Activated CD8-positive, alpha-beta memory T cell treated with anti-CD3 and anti-CD28 coated beads, Interleukin-2, amount 50 U/mL, for 1 hour (primary cell): ENCODE results near the gene TIFAB.

Experiments
- DNase-seq: peaks from one replicate; pipeline ENCODE4 v3.0.0-alpha.2; 2020; ENCODE audit errors: extremely low read depth

TIFAB gene

DNA sequence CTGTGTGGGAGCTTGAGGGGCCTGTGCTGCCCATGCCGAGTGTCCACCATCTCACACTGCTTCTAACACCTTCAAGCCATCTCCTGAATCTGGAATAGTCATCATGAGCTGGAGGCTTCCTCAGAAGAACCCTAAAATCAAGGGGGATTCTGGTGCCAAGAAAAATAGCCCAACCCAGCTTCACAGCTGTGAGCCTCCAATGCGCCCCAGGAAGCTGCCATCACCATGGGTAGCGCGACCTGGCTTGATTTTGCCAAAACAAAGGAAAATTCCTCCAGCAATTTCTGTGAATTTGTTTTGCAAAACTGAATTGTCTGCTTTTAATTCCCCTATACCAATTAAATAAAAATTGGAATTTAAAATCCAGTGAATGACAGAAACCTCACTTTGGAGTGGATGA lies 6.2 kb upstream of the TIFAB start:
- no peak for DNase-seq

- DNase-seq: no peak
Measured at GRCh38 chr5:135457424-135458071, 5.4 kb upstream of the TIFAB start.

DNA sequence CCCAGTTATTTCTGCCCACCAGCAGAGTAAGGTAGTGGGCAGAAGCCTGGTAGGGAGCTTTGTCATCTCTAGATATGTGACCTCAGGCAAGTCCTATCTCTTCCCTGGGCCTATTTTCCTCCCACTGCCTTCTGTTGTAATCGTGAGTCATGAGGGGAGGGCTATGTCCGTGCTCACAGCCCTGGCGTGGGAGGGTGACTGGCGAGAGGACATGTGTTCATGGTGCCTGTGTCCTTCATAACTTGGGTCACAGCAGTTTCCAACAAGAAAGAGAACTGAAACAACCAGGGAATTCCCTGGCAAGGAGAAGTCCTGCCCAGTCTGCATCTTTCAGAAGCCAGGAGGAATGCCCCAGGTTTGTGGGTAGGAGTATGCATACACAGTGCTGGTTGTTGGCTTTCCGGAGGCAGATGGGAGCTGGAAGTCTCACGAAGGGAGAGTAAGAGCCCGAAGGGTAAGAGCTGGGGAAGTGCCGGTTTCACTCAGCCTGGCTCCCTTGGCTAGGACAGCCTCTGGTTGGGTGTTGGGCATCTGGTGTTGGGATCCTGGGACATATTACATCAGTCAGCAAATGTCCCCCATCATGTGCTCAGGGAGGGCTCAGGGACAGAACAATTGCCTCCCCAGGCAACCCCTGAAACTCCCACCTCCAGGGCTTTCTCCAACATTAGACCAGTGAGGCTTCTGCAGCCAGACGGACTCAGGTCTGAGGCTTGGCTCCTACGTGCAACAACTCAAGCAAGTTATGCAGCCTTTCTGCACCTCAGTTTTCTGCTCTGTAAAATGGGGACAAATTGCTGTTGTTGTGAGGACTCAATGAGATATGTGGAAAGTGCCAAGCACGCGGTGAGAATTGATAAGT lies 4.3 kb upstream of the TIFAB start:
- DNase-seq: no peak

GRCh38 chr5:135455876-135456237 lies 3.7 kb upstream of the TIFAB start:
- no peak for DNase-seq

- no peak for DNase-seq
Measured at GRCh38 chr5:135454946-135455345, 2.8 kb upstream of the TIFAB start.

GRCh38 chr5:135453613-135454012 lies 1.5 kb upstream of the TIFAB start:
- DNase-seq: no peak

- no peak for DNase-seq
Measured at GRCh38 chr5:135451581-135452320, 400 bp downstream of the TIFAB start.

DNA sequence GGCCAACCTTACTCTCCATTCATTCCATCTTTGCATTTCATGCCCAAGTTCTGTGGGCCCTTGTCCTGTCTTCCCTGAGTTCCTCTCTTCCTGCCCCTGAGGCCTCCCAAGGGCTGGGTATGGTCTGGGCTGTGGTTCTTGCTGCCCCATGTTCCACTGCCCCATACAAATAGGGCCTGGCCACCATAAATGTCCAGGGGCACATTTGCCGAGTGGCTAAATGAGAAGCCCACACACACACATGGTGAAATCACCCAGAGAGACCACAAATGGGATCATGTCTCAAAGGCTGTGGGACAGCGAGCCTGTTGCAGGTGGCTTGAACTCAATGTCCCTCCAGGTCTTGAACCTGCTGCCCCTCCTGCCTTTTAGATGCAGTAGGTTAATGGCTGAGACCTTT lies 1.2 kb downstream of the TIFAB start:
- no peak for DNase-seq

- no peak for DNase-seq
Measured at GRCh38 chr5:135450336-135450735, 1.8 kb downstream of the TIFAB start.

GRCh38 chr5:135449644-135450043 lies 2.5 kb downstream of the TIFAB start:
- DNase-seq: no peak

- DNase-seq: no peak
Measured at GRCh38 chr5:135448791-135449507, 3.2 kb downstream of the TIFAB start.

DNA sequence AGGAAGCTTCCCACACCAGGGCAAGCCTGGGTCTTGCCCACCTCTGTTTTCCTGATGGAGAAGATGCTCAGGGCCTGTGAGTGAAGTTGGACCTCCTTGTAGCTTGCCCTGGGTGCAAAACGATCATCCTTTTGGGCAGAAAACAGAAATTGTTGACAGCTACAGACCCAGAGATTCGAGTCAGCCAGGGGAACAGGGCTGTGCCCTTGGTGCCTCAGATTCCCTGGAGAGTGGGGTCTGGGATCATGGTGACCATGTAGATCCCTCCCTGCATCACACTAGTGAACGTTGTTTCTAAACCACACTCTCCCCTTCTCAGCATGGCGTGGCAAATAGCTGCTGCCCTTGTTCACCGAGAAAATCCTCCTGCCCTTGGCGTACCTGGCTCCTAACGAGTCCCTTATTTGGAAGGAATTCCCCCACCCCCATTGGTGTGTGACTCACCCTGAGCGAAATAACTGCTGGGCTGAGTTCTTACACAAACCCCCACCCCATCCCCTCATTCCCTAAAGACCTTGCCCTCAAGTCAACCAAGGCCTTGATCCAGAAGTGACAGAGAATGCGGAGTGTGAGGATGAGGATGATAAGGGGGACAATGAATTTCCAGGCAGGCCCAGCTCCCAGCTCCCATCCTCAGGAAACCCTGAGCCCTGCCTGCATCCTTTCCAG lies 3.9 kb downstream of the TIFAB start:
- DNase-seq: no peak

- no peak for DNase-seq
Measured at GRCh38 chr5:135447298-135447929, 4.7 kb downstream of the TIFAB start, which contains the start of gene DCANP1. Gene DCANP1 (minus strand): TSS chr5:135447348. CDS start chr5:135447108, 240 bp downstream.

- DNase-seq: no peak
Measured at GRCh38 chr5:135446615-135447014, 5.5 kb downstream of the TIFAB start.

DNA sequence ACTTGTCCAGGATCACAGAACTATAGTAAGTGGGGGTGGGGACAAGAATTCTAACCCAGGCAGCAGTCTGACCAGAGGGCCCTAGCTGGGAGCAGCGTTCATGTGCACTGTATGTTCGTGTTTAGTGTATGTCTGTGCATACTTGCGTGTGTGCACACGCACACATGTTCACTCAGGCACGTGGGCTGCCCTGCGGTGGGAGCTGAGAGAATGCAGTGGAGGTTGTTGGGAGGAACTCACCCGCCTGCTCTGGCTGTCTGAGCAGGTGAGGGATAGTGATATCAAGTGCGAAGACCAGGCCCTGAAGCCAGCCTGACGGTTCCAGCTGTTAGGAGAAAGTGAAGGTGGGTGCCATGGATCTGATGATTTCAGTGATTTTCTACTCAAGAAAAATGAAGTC lies 5.9 kb downstream of the TIFAB start:
- DNase-seq: no peak

GRCh38 chr5:135445306-135445985 lies 6.7 kb downstream of the TIFAB start:
- no peak for DNase-seq

GRCh38 chr5:135444881-135445280 lies 7.3 kb downstream of the TIFAB start:
- DNase-seq: no peak

DNA sequence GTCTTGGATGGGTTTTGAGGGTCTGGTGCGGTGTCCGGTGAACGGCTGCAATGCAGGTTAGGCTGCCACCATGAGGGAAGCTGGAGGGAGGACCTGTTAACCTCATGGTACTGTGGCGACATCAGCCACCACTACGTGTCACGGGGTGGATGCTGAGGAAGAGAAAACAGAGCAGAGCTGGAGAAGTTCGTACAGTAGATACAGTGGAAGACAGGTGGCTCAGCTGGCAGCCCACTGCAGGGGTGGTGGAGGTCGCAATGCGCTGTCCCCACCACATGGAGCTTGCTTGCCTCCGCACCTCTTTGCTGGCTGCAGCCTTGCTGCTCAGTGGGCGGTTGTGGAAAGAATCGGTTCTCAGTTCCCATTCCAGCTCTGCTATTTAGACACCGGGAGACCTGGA lies 7.8 kb downstream of the TIFAB start:
- no peak for DNase-seq

DNA sequence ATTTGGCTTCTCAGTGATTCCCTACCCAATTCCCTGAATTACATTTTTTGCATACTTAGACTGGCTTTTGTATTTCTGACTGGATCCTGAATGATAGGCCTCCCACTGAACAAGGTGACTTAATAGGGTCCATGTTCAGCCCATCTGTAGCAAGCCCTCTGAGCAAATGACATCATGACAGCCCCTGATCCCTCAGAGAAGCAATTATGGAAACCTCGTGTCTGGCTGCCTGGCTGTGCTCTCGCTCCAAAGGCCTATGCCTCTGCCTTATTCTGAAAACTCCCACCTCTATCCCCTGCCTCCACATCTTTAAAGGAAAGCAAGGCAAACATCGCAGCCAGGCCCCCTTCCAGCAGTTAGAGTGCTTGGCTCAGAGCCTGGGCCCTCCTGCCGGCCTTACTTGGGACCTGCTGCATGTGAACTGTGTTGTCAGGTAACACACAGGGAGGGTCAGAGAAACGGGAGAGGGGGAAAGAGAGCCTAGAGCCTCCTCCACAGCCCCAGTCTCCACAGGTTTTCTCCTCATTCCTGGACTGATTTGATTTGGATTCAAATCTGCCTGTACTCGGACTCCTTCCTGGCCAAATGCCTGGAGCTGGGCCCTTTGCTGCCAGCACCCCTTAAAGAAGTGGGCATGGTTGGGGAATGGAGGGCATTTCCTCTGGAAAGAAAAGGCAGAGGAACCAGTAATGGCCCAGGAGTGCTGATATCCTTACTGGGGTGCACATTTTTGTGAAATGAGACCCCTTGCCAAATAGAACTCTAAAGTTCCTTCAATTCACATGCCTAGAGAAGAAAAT lies 8.8 kb downstream of the TIFAB start:
- no peak for DNase-seq
